Heart left ventricle (tissue), 16 donors: ENCODE results near the gene SLC22A12. TPM values are rescaled to one million over a fixed set of nuclear protein-coding genes. Genes with fewer than 3 reads are reported as not detected.
A peak's percentile ranks its signal among the peaks of the same experiment; 100 is the strongest.

Experiments used
- ATAC-seq, 4 donors: fragments of 200-7000 bp; cut with Tn5 transposase; one replicate each; pipeline ENCODE4 v1.9.1; 2020 to 2022; ENCODE audit warnings: moderate library complexity in 4 of 4, mild to moderate bottlenecking in 3 of 4, moderate number of reproducible peaks in 1 of 4
- DNase-seq, 5 donors: peaks; one replicate each; pipeline ENCODE4 v3.0.0-alpha.2; 2020
- H3K27ac ChIP-seq, 12 donors: fragments of 200-600 bp; sonication (generic) in 4 of 12; one replicate each; pipeline versions ENCODE4 v1.5.0 to v1.8.0; 2016 to 2022; ENCODE audit warnings: mild to moderate bottlenecking in 2 of 12
- H3K27me3 ChIP-seq, 9 donors: fragments of 200-600 bp; sonication (generic) in 2 of 9; one replicate each; pipeline versions ENCODE4 v1.5.1 to v1.8.0; 2016 to 2022; ENCODE audit warnings: mild to moderate bottlenecking in 3 of 9
- H3K36me3 ChIP-seq, 9 donors: fragments of 200-600 bp; sonication (generic) in 2 of 9; one replicate each; pipeline versions ENCODE4 v1.5.0 to v1.8.0; 2018 to 2022; ENCODE audit warnings: mild to moderate bottlenecking in 2 of 9
- H3K4me1 ChIP-seq, 12 donors: fragments of 200-600 bp; sonication (generic) in 4 of 12; one replicate each; pipeline versions ENCODE4 v1.5.0 to v1.8.0; 2016 to 2022; ENCODE audit warnings: mild to moderate bottlenecking in 3 of 12
- H3K4me3 ChIP-seq, 12 donors: fragments of 200-600 bp; sonication (generic) in 4 of 12; one replicate each; pipeline versions ENCODE4 v1.5.0 to v1.8.0; 2017 to 2022; ENCODE audit warnings: mild to moderate bottlenecking in 9 of 12, moderate library complexity in 4 of 12
- H3K9me3 ChIP-seq, 12 donors: fragments of 200-600 bp; sonication (generic) in 4 of 12; one replicate each; pipeline versions ENCODE4 v1.5.0 to v1.8.0; 2016 to 2022; ENCODE audit warnings: mild to moderate bottlenecking in 1 of 12
- CTCF ChIP-seq, 12 donors: fragments of 200-600 bp; sonication (generic) in 4 of 12; IDR thresholded peaks; one replicate each; pipeline versions ENCODE4 v1.5.0 to v1.8.0; 2018 to 2022; ENCODE audit warnings: antibody characterized with exemption in 12 of 12, mild to moderate bottlenecking in 5 of 12
- POLR2A ChIP-seq, 2 donors: fragments of 450-650 bp; IDR thresholded peaks; one replicate each; pipeline ENCODE4 v1.6.1; 2017; ENCODE audit warnings: antibody characterized with exemption in 2 of 2, mild to moderate bottlenecking in 2 of 2, moderate library complexity in 2 of 2
- WGBS, 4 donors: extraction: QIAGEN DNeasy Blood & Tissue Kit in 2 of 4; methylation state at CpG; one replicate each; pipeline versions ENCODE4 v1.1.5 to v1.1.7; 2013 to 2018; 5-methylcytosine and 5-hydroxymethylcytosine counted together
- intact Hi-C, 10 donors: fragments of 100-400 bp; cut with DNase I; formaldehyde crosslinking; loops; one replicate each; pipeline versions ENCODE4 v1.11.1 to v1.14.2; 2022
- polyA plus RNA-seq, 2 donors: library from polyadenylated mRNA; stranded (reverse); fragments of 200-250 nt; gene quantifications; one replicate each; pipeline ENCODE4 v1.2.3, GENCODE V29; 2013
- total RNA-seq, 9 donors: library from RNA; depleted of rRNA in 2 of 9; stranded (reverse); fragments of >200 nt in 2 of 9; fragmentation: NEBNext Ultra II Directional in 3 of 9; extraction: Animal tissue kit (Norgen Biotek cat#: 25700) in 3 of 9; gene quantifications; one replicate each; pipeline versions ENCODE4 v1.1.0 to v1.2.4, GENCODE V29; 2016 to 2023
- donor health status: ischemic (EF 13 %, LVEDD 7.1; RV severe dilation, severe dysfunction).
- donor health status: healthy with polysubstance abuse.
- donor health status: DM: no; HTN: yes; CAD: no.
- donor health status: DM: no; HTN: no; CAD: no.
- donor health status: ischemic (EF 25% LVEDD 6.9; RV normal size, moderate dysfunction).
- donor health status: ischemic (EF 25% LVEDD 5.7; RV mildly dilated, moderate dysfunction).
- donor health status: healthy.
- donor health status: DM: yes; HTN: yes; CAD: no.
- donor health status: ischemic (EF 35%, LVEDD 5.7; RV mildly dilated, moderate dysfunction).
- donor health status: nonischemic (EF 11% LVEDD 7.7; RV severe dilation, severe dysfunction).
- donor health status: DM: yes; HTN: yes; CAD: no.
- donor health status: PGD.
- donor health status: ischemic (EF 29% LVEDD 5.4; RV normal size, mild dysfunction).
- donor health status: nonischemic (EF 23%, LVEDD 6.1; RV moderate dilation, normal function).

The SLC22A12 gene
- total and polyA plus RNA-seq, 11 donors: not detected

- no peak for TF ChIP-seq CTCF (IDR thresholded peaks at IDR 0.05)
- no peak for TF ChIP-seq POLR2A (IDR thresholded peaks at IDR 0.05)
- DNase-seq (peak in 1 of 5 donors; percentile 41), ATAC-seq (no peak)
- H3K4me1 ChIP-seq: no peaks in the 10 kb centered on the region
- no peak overlapping the region for H3K27ac ChIP-seq
- no peaks in the 10 kb centered on the region for H3K36me3 ChIP-seq
- H3K9me3 ChIP-seq: no peaks in the 10 kb centered on the region
- no peak overlapping the region for H3K4me3 ChIP-seq
- 83 to 91% (median 90%) methylated on average over 15 to 17 of the region's 17 CpGs for WGBS, 4 donors
- intact Hi-C loops: no loop called here
- peaks cover 0 to 4% (median 0%) of the 10 kb centered on the region in 9 donors for H3K27me3 ChIP-seq
Measured at GRCh38 chr11:64581057-64581523, 9.9 kb upstream of the SLC22A12 start.

GRCh38 chr11:64582885-64583284 is 8.1 kb upstream of the SLC22A12 start:
- intact Hi-C loops: no loop called here
- no peaks in the 10 kb centered on the region for H3K36me3 ChIP-seq
- no peak for ATAC-seq
- H3K9me3 ChIP-seq: peaks cover 0 to 9% (median 0%) of the 10 kb centered on the region in 12 donors
- H3K4me1 ChIP-seq: no peaks in the 10 kb centered on the region
- peaks cover 0 to 5% (median 0%) of the 10 kb centered on the region in 9 donors for H3K27me3 ChIP-seq
- TF ChIP-seq CTCF (IDR thresholded peaks at IDR 0.05) (no peak), POLR2A (IDR thresholded peaks at IDR 0.05) (no peak)
- no peak overlapping the region for H3K4me3 ChIP-seq
- WGBS, 4 donors: 81 to 91% (median 88%) methylated on average over 15 of the region's 15 CpGs
- DNase-seq: no peak
- no peak overlapping the region for H3K27ac ChIP-seq

GRCh38 chr11:64583296-64584262 is 7.4 kb upstream of the SLC22A12 start:
- no peaks in the 10 kb centered on the region for H3K4me1 ChIP-seq
- DNase-seq: peak in 3 of 5 donors; percentile 22 to 66 (median 50)

More at GRCh38 chr11:64583296-64584262, 7.4 kb upstream of the SLC22A12 start:
- WGBS, 4 donors: 77 to 84% (median 79%) methylated on average over 28 of the region's 28 CpGs
- H3K27ac ChIP-seq: no peak overlapping the region
- peak in 3 of 4 donors; percentile 9 to 76 (median 32) for ATAC-seq
- TF ChIP-seq CTCF (IDR thresholded peaks at IDR 0.05): no peak
- TF ChIP-seq POLR2A (IDR thresholded peaks at IDR 0.05): no peak
- no peak overlapping the region for H3K4me3 ChIP-seq
- peaks cover 0 to 5% (median 0%) of the 10 kb centered on the region in 9 donors for H3K27me3 ChIP-seq
- intact Hi-C loops: no loop called here
- peaks cover 0 to 16% (median under 1%) of the 10 kb centered on the region in 12 donors for H3K9me3 ChIP-seq
- no peaks in the 10 kb centered on the region for H3K36me3 ChIP-seq
